Measurements from ENCODE around the gene LEPROT.

The LEPROT gene

GRCh38 chr1:65479554-65480204, 59.2 kb downstream of the LEPROT start:
- DNase-seq = no peak

GRCh38 chr1:65480684-65481405, 60.4 kb downstream of the LEPROT start:
- DNase-seq = no peak

- no peak for DNase-seq
Observed at GRCh38 chr1:65483993-65484754, 63.7 kb downstream of the LEPROT start.

All from 8988T (cell line).